A172 (cell line): ENCODE measurements around the gene BTBD6. TPM values are rescaled to one million over a fixed set of nuclear protein-coding genes. Genes with fewer than 3 reads are reported as not detected.
A peak's percentile ranks its signal among the peaks of the same experiment; 100 is the strongest.

Experiments
- DNase-seq: peaks from one replicate; pipeline ENCODE4 v3.0.0-alpha.2; 2015; ENCODE audit warnings: low spot score
- total RNA-seq: library from RNA; depleted of rRNA; stranded (reverse); fragments of >200 nt; shearing (Covaris generic); gene quantifications from 2 replicates; pipeline ENCODE4 v1.2.3, GENCODE V29; 2014; rRNA removed

Gene BTBD6
- total RNA-seq = not detected in 2 replicates

DNA sequence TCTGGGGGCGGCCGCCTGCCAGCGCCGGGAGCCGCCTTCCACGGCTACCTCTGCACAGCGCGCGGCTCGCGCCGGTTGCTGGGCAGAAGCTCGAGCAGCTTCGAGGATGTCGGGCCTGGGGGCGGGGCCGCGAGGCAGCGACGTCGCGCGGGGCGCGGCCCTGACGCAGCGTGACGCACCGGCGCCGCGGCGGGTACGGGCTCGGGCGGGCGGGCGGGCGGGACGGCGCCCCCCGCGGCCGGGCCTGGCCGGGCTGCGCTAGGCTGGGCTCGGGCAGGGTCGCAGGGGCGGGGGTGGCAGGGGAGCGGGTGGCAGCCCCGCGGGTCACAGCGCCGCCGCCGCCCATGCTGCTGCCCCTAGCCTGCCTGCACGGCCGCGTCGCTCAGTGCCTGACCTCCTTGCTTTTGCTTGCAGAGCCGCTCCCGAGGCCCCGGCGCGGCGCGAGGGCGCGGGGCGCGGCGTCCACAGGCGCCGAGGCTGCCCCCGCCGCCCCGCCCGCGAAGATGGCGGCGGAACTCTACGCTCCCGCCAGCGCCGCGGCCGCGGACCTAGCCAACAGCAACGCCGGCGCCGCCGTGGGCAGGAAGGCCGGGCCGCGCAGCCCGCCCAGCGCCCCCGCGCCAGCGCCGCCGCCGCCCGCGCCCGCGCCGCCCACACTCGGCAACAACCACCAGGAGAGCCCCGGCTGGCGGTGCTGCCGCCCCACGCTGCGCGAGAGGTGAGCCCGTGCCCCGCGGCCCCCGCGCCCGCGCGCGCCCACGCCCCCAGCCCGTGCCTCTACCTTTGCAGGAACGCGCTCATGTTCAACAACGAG, at the start of gene BTBD6:
BTBD6 (plus strand) TSS at position 166 of the 814 bp plus-strand sequence; CDS start at position 345, 179 bp downstream.
- DNase-seq = no peak

DNA sequence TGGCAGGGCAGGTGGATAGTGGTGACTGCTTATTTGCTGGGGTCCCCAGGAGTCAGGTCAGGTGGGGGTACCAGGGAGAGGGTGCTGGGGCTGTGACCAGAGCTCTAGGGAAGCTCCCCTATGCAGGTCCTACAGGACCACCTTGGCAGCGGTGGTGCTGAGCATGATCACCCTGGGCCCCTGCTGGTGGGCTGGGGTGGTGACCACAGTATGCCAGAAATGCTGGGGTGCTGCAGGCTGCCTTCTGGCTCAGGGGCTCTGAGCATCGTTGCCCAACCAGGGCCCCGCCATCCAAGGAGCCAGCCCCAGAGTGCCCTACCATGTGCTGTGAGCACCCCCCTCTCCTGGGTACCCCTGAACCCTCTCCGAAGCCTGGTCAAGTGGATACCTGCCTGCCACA, 49.7 kb upstream of the BTBD6 start:
- no peak for DNase-seq

DNA sequence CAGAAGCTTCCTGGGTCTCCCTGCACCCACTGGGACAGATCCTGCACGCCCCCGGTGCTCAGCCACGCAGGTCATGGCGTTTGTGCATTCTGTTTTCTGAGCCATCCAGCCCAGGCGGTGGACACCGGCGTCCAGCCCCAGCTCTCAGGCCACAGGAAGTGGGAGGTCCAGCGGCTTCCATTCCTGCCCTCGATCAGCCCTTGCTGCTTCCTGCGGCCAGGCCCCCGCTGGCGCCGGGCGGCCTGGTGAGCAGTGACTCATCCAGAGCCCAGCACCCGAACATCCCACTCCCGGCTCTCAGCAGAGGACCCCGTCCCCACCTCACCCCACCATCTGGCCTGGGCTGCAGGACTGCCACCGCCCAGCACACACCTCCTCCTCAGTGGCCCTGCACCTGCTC, 49.2 kb upstream of the BTBD6 start:
- peak; percentile 66 for DNase-seq

DNA sequence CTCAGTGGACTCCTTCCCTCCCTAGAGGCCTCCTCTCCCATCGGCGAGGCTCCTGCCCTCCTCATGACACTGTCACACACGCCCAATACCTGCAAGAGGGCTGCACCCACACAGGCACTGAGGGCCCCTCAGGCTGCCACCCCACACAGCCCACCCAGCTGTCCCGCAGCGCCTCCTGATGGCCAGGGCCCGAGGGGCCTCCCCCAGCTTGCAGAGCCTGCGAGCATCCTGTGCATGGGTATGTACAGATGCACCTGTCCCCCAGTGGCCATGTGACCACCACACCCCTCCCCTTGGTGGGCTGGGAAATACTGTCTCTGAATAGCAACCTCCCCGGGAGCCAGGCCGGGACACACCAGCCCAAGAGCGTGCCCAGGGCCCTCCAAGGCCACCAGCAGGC, 48.3 kb upstream of the BTBD6 start:
- no peak for DNase-seq

DNA sequence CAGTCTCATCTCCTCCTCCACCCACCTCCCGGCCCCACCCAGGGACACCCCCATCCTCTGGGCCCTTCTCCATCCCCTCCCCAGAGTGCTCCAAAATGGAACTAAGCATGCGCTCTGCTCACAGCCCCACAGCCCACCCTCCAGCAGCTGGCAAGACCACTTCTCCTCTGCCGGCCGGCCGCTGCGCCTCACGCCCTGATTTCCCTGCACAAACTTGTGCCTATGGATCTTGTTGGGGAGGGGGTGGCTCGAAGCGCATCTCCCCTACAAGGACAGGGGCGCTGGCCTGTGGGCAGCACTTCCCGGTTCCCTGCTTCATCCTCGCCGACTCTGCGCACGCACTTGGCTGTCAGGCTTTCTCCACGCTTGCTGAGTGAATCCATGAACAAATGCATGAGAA, 47.7 kb upstream of the BTBD6 start:
- no peak for DNase-seq

DNA sequence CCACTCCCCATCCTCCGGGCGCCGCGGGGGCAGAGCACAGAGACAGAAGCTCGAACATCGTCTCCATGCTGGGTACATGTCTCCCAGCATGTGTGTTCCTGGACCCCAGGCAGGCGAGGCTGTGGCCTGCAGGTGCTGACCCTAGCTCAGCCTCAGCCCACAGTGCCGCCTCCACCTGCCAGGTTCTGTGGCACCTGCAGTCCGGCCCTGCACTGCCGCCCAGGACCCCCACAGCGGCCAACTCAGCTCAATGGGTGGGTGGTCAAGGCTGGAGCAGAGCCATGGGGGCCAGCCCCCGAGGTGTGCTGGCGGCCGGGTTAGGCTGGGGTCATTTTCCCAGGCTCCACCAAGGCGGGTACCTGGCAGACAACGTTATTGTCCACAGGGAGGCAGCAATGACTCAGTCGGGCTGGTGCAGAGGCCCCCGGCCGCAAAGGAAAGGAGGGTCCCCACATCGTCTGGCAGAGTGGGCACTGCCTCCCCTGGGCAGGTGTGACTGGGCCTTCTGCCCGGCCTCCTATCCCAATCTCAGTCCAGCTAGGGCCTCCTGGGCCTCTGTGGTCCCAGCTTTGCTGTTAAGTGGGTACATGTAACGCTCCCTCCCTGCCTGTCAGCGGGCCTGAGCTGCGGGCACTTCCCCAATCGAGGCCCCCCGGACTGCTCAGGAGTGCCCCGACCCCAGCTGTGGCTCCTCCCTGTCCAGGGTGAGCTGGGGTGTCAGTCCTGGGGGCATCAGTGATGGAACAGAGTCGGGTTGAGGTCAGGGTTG, 47.0 kb upstream of the BTBD6 start:
- DNase-seq = no peak

DNA sequence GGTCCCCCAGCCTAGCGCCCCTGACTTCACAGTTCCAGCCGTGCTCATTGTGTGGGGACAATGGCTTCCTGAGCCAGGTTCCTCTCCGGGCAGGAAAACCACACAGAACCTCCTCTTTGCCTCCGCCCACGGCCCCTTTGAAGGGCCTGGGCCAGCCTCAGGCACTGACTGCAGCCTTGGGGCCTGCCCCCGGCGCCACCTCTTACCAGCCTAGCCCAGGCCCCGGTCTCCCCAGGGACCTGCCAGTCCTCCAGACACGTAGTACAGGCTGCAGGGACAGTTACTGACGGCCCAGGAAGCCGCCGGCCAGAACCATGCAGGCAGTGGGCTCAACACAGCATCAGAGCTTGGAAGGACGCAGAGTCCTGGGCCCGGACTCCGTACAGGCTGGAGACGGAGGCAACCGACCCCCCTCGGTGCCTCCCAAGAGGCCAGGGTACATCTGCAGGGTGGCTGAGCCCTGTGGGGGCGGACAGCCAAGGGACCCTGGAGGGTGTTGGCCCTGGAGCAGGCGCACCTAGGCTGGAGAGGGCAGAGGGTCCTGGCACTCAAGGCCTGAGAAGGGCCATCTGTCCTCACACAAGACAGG, 46.3 kb upstream of the BTBD6 start:
- no peak for DNase-seq

DNA sequence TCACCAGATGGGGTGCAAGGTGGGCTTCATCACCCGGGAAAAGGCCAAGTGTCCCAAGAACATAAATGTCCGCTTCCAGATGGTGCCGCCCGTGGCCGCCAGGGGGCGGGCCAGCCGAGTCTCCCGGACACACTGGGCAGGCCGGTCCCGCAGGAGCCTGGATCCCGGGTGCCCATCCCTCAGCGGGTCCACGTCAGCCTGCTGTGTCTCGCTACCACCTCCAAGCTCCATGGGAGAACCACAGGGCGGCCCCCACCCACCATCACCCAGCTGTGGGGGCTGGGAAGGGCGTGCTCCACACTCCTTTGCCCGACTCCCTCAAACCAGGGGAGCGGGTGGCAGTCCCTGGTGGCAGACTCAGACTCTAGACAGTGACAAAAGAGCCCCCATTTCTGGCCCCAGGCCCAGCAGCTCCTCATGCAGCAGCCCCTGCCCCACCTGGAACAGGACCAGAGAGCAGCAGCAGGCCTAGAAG, 45.2 kb upstream of the BTBD6 start:
- no peak for DNase-seq

DNA sequence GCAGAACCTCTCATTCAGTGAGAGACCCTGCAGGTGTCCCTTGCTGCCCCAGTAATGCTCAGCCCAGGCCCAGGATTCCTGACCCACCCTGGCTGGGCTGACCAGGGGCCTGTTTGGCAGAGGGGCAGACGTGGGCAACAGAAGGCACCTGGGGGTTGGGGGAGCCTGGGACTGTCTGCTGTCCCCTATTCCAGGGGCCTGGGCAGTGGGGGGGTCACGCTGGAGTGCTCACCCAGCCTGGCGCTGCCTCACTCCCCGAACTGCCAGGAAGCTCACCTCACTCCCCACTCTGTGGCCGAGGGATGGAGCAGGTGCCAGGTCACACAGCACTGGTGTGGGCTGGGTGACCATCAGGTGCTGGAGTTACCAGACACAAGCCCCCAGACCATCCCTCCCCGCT, 44.6 kb upstream of the BTBD6 start:
- no peak for DNase-seq

DNA sequence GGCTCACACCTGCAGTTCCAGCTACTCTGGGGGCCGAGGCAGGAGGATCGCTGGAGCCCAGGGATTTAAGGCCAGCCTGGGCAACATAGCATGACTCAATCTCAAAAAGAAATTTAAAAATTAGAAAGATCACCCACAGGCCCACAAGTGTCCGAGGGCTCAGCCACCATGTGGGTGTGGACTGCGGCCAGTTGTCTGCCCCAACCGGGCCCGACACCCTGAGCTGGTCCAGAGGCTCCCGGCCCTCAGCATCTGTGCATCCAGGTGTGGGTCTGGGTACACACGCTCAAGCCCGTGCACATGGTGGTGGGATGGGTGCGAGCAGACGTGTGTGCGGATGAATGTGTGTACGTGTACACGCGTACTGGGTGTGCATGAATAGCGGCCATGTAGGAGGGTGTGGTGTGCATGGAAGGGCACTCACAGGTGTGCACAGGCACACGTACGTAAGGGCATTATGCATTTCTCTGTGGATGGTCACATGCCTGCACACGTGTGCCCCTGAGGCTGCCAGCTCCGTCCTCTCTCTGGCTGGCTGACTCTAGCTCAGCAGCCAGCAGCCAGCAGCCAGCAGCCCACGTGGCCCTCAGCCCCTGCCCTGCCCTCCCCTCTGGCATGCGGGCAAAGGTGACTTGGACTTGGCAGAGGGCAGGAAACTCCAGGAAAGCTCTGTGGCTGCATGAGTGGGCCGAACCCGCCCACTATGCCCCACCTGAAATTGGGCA, 44.0 kb upstream of the BTBD6 start:
- DNase-seq = peak; percentile 19

DNA sequence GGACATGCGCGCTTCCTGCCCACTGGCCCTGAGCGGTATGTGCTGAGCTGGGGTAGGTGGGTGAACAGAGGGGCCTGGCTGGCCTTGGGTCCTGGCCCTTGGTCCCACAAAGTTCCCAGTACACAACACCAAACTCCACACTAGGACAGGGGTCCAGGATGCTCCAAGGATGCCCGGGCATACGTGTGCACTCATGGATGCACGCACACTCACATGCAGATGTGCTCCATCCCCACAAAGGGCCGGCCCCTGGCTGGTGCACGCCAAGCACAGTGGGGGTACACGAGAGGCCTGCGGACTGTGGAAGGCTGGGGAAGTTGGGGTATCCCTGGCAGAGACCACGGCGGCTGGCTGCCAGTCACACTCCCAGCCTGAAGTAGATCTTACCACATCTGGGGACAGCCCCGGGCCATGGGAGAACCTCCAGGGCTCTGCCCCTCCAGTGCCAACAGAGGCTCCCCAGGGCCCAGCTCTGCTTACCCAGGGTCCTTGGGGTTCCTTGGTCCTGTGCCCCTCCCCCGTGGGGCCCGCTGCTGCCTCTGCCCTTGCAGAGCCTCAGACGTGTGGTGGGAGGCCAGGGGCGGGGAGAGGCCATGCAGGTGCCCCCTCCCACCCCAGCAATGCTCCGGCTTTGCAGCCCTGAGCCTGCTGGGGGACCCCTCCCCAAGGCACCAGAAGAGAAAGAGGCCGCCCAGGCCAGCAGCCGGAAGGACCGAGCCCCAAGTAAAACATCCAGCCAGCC, 43.2 kb upstream of the BTBD6 start:
- DNase-seq = no peak

DNA sequence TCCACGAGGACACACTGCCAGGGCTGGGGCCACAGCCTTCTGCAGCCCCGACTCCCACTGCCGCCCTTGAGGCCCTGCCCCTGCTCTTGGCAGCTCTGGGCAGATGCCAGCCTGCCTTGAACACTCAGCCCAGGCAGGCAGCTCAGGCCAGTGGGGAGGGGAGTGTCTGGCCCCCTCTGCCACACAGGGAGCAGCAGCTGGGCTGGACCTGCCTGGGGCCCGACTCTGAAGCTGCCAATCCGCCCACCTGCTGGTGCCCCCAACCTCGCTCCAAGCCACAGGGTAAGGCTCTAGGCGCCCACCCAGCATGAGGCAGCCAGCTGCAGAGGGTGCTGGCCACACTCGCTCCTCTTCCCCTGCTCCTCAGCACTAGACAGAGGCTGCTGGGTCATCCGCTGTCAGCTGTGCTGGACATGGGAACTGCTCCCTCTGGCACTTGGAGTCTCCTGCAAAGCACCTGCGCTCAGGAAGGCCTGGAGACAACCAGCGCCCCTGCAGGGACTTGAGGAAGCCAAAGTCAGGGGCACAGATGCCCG, 42.6 kb upstream of the BTBD6 start:
- no peak for DNase-seq

DNA sequence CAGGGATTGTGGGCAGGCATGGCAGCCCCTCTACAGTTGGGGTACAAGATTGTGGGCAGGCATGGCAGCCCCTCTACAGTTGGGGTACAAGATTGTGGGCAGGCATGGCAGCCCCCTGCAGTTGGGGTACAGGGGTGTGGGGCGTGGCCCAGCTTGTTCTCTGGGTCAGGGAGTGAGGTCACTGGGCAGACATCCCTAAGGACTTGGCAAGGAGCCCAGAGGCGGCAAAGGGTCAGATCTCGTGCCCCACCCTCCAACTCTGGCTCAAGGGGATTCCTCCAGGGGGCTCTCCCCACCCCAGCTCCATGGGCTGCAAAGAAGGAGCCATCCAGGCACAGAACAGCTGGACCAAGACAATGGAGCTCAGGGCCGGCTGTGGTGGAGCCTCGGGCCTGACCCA, 41.5 kb upstream of the BTBD6 start:
- no peak for DNase-seq

DNA sequence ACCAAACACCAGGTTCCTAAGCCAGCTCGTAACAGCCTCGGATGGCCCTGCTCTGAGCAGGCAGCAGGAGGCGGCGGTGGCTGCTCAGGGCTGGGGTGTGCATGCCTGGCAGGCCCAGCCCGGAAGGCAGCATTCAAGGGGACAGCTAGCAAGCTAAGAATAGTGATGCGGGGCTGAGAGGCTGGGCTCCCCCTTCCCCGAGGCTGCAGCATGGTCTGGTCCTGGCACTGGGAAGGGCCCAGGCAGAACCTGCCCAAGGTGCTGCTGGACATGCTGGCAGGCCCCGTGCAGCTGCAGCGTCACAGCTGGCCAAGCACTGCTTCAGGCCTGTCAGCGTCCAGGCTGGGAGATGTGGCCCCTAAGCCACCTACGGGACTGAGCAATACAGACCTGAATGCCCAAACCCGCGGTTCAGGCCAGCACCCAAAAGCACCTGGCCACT, 40.9 kb upstream of the BTBD6 start:
- DNase-seq = no peak

DNA sequence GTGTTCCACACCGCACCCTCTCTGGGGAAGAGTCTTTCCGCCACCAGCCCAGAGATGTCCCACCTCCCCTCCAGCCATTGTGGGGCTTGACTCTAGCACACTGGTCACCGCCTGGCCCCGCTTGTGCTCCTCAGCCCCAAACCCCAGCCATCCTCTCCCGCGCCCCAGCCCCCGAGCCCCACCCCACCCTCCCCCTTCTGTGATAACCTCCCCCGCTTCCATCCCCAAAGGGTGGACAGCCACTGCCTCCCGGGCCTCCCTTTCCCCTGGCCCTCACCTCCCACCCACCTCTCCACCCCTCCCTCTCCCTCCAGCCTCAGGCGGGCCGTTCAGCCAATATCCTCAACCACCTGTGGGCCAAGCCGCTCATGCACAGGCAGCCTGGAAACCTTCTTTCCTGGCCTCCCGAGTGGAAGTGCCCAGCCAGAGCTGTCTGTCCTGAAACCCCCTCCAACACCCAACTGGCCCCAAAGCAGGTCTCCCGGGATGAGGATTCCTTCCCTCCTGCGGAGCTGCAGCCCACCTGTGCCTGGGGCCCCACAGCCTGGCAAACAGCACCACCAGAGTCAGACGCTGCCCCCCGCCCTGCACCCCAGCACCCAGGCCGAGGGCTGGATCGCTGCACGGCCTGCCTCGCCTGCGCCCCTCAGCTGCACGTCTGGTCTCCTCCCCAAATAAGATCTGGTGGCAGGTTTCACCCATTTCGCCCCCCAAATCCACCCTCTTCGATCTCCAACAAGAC, 40.2 kb upstream of the BTBD6 start:
- DNase-seq = no peak

DNA sequence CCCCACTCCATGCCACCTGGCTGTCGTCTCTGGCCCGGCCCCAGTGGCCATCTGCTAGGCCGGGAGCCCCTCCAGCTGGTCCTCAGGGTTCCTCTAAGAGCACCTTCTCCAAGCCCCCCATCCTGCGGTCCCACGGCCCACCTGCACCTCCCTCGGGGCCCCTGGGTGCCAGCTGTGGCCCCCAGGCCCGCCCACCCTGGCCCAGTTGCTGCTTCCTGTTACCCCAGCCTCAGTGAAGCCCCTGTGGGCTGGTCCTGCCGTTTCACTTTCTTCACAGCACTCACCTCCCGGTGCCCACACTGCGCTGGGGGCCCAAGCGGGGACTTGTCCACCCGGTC, 39.6 kb upstream of the BTBD6 start:
- DNase-seq = no peak

DNA sequence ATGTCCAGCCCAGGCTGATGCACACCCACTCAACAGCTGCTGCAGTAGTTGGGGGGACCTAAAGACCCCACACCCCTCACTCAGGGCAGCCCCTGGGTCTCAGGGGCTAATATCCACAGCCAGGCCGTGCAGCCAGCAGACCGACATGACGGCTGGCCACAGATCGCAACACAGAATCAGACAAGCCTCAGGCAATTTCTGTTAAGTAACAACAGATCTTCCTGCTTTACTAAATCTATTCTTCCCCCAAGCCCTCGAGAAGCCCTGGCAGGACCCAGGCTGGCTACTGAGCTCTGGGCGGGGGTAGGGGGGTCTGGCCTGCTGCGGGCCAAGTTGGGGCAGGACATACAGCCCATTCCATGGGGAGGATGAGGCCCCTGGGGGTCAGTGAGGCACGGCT, 39.2 kb upstream of the BTBD6 start:
- no peak for DNase-seq

DNA sequence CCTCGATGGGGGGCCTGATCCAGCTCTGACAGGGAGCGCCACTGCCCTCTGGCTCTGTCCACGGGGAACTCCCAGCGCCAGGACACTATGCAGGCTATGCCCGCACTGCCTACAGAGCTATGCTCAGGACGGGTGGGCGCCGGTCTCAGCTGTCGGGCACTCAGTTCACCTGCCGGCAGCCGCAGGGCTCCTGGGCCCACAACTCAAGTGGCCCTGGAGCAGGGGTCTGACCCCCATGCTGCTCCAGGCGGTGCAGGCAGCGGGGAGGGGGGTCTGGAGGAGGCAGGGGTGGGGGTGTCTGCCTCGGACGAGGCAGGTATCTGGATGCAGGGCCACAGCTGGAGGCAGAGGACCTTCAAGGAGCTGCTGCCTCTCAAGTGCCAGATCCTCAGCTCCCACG, 38.7 kb upstream of the BTBD6 start:
- no peak for DNase-seq

DNA sequence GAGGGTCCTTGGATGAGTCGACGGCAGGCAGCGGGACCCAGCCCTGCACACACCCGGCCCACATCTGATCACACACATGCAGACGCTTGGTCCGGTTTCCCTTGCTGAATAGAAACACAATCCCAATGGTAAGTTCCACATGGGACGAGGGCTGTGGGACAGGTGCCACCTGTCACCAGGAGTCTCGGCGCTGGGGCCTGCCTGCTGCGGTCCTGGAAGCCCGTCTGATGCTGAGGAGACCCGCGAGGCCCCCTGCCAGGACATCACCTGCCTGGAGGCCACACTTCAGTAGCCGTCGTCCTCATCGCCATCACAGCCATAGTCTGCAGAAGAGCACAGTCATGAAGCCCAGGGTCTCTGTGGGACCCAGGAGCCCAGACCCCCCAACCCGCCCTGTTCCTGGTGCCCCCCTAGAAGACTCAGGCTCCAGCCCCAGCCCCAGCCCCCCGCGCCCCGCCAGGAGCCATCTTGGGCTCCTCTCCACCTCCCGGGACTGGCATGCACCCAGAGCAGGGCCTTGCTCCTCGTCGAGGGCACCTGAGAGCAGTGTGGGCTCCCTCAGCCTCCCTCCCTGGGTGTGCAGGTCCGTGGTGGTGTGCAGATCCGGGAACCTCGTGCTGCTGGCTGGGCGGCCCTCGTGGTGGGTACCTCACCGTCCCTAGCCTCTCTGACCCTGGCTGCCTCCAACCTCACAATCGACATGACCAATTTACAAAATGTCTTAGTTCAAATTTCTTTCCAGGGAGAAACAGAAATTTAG, 37.9 kb upstream of the BTBD6 start:
- no peak for DNase-seq
